Measurements from ENCODE around the gene TMC6.

Gene TMC6

GRCh38 chr17:78125138-78125913 is 3.2 kb downstream of the TMC6 start:
- TF ChIP-seq GATA3 (IDR thresholded peaks at IDR 0.05; ENCODE audit: low read depth, low read length) (no peak), GATA2 (IDR thresholded peaks at IDR 0.05; ENCODE audit: low read depth, low read length) (no peak)

- TF ChIP-seq GATA3 (IDR thresholded peaks at IDR 0.05; ENCODE audit: low read depth, low read length) (no peak), GATA2 (IDR thresholded peaks at IDR 0.05; ENCODE audit: low read depth, low read length) (no peak)
Measured at GRCh38 chr17:78124836-78125137, 3.8 kb downstream of the TMC6 start.

GRCh38 chr17:78124081-78124835 is 4.3 kb downstream of the TMC6 start:
- no peak for TF ChIP-seq GATA2 (IDR thresholded peaks at IDR 0.05; ENCODE audit: low read depth, low read length)
- no peak for TF ChIP-seq GATA3 (IDR thresholded peaks at IDR 0.05; ENCODE audit: low read depth, low read length)

DNA sequence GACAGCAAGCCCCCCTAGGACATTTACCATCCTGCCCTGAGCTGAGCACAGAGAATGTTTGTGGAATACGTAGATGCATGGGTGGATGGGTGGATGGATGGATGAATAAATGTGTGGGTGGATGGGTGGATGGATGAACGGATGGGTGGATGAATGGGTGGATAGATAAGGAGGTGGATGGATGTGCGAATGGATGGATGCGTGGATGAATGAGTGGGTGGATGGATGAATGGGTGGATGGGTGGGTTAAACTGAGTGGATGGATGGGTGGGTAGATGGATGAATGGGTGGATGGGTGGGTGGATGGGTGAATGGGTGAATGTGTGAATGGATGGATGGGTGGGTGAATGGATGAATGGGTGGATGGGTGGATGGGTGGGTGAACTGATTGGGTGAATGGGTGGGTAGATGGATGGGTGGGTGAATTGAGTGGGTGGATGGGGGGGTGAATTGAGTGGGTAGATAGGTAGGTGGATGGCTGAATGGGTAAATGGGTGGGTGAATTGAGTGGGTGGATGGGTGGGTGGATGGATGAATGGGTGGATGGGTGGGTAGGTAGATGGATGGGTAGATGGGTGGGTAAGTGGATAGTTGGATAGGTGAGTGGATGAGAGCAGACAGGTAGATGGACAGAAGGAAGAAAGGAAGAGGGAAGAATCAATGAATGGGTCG is 5.2 kb downstream of the TMC6 start:
- TF ChIP-seq GATA3 (IDR thresholded peaks at IDR 0.05; ENCODE audit: low read depth, low read length) (no peak), GATA2 (IDR thresholded peaks at IDR 0.05; ENCODE audit: low read depth, low read length) (no peak)

GRCh38 chr17:78122931-78123249 is 5.7 kb downstream of the TMC6 start:
- TF ChIP-seq GATA3 (IDR thresholded peaks at IDR 0.05; ENCODE audit: low read depth, low read length) = no peak
- TF ChIP-seq GATA2 (IDR thresholded peaks at IDR 0.05; ENCODE audit: low read depth, low read length) = no peak

DNA sequence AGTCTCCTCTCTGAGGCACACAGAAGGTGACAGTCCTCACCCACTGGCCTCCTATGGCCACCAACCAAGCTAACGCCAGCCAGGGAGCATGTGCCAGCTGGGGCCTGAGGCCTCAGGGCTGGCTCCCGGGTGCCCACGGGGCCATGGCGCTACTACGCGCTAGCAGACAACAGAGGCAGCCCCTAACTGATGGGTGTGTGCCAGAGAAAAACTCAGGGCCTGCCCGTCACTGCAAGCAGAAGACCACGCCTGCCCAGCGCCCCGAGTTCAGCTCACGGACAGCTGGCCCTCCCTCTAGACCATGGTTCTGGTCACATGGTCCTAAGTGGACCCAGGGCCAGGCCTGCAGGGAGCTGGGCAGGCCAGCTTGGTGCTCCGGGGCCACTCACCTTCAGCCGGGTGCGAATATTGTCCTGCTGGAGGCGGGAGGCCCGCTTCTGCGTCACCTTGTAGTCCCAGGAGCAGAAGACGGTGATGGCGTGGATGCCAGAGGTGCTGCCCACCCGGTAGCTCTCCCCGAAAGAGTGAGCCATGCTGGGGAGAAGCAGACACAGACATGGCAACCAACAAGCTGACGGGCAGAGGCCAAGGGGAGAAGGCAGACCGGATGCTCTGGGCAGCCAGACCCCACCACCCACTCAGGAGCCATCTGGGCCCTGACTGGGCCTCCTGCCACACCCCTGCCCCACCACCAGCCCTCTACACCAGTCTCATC is 6.2 kb downstream of the TMC6 start:
- no peak for TF ChIP-seq GATA2 (IDR thresholded peaks at IDR 0.05; ENCODE audit: low read depth, low read length)
- no peak for TF ChIP-seq GATA3 (IDR thresholded peaks at IDR 0.05; ENCODE audit: low read depth, low read length)

DNA sequence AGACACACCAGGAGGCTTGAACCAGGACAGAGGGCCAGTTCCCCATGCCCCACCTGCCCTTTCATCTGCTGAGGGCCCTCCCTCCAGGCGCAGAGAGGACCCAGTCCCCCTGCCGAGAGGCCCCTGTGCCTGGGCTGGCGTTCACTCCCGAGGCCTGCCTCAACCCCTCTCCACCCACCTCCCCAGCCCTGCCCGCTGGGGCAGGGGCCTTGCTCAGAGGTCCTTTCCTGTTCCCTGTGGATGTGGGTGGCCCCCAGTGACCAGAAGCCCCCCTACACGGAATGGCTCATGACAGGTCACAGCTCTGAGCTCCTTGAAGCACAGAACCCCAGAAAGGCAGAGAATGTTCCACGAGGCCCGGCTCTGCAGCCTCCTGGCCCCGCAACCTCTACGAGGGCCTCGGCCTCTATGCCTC is 6.7 kb downstream of the TMC6 start:
- no peak for TF ChIP-seq GATA2 (IDR thresholded peaks at IDR 0.05; ENCODE audit: low read depth, low read length)

GRCh38 chr17:78120971-78121800 is 7.4 kb downstream of the TMC6 start:
- TF ChIP-seq GATA2 (IDR thresholded peaks at IDR 0.05; ENCODE audit: low read depth, low read length) (no peak), GATA3 (IDR thresholded peaks at IDR 0.05; ENCODE audit: low read depth, low read length) (no peak)

- TF ChIP-seq GATA3 (IDR thresholded peaks at IDR 0.05; ENCODE audit: low read depth, low read length) = no peak
- TF ChIP-seq GATA2 (IDR thresholded peaks at IDR 0.05; ENCODE audit: low read depth, low read length) = no peak
Measured at GRCh38 chr17:78120537-78120936, 8.0 kb downstream of the TMC6 start.

DNA sequence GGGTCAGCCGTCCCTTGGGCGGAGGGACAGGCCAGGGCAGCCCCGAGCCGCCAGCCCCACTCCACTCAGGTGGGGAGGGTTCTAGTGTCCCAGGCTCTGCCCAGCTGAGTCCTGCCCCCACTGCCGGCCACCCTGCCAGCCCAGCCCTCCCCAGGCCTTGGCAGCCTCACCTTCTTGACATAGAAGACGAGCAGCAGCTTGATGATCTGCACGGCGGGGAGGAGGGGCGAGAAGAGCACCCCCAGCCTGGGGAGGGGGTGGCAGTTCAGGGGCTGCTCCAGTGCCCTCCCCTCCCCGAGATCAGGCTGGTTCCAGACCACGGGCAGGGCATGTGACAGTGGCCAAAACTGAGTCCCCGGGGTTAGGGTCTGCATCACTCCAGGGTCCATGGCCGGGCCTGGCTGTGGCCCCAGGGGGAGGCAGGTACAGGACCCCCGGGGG is 9.7 kb downstream of the TMC6 start:
- TF ChIP-seq GATA3 (IDR thresholded peaks at IDR 0.05; ENCODE audit: low read depth, low read length) = no peak
- TF ChIP-seq GATA2 (IDR thresholded peaks at IDR 0.05; ENCODE audit: low read depth, low read length) = no peak

DNA sequence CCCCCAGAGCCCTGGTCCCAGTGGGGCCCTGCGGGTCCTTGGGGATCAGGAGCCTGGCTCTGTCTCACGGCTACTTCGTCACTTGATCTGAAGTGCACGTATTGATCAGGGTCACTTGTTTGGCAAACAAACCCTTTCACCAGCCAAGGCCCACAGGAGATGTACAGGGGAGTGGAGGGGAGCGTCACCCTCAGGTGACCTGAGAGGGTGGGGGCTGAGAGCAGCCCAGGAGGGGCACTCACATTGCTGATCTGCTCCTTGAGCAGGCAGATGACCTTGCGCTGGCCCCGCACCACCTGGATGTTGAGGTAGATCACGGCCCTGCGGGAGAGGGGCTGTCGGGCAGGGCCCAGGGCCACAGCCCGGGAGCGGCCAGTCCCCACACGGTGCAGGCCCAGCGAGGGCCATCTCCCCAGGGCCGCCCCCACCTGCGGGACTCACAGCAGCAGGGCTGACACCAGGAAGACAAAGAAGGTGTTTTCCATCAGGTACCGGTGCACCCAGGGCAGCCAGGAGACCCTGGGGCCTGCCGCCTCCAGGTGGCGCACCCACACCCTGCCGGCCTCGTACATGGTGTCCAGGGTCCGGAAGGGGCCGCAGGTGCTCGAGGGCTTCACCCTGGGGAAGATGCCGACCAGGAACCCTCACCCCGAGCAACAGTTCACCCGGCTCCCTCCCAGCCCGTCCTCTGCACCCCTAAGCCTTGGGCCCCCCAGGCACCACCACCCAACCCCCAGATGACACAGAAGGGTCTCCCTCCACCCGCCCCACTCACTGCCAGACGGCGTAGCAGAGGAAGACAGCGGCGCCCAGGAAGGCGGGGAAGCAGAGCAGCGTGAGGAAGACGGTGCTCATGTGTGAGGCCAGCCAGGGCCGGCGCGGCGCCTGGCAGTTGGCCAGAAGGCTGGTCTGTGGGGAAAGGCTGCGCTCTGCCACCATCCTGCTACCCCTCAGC is 11.3 kb downstream of the TMC6 start:
- TF ChIP-seq GATA3 (IDR thresholded peaks at IDR 0.05; ENCODE audit: low read depth, low read length) = no peak
- no peak for TF ChIP-seq GATA2 (IDR thresholded peaks at IDR 0.05; ENCODE audit: low read depth, low read length)

DNA sequence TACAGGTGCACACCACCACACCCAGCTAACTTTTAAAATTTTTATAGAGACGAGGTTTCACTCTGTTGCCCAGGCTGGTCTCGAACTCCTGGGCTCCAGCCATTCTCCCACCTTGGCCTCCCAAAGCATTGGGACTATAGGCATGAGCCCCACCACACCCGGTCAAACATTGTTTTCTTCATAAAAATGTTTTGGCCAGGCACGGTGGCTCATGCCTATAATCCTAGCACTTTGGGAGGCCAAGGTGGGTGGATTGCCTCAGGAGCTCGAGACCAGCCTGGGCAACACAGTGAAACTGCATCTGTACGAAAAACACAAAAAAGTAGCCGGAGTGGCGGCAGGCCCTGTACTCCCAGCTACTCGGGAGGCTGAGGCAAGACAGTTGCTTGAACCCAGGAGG is 12.1 kb downstream of the TMC6 start:
- no peak for TF ChIP-seq GATA2 (IDR thresholded peaks at IDR 0.05; ENCODE audit: low read depth, low read length)
- no peak for TF ChIP-seq GATA3 (IDR thresholded peaks at IDR 0.05; ENCODE audit: low read depth, low read length)

Measured in SH-SY5Y (cell line).